Tibial artery (tissue), 4 donors: Measurements from ENCODE around the gene SECISBP2L.

ENCODE experiments used
- DNase-seq, 2 donors: peaks; one replicate each; pipeline ENCODE4 v3.0.0-alpha.2; 2019
- H3K27ac ChIP-seq, 2 donors: fragments of 200-600 bp; sonication (generic) in 1 of 2; 1 replicate in 1 of 2; 2 replicates in 1 of 2; pipeline ENCODE4 v1.5.1; 2018 to 2019; ENCODE audit warnings: mild to moderate bottlenecking in 1 of 2
- H3K27me3 ChIP-seq, 2 donors: fragments of 200-600 bp; sonication (generic) in 1 of 2; one replicate each; pipeline versions ENCODE4 v1.5.1 to v1.6.0; 2016 to 2019
- H3K36me3 ChIP-seq, 3 donors: fragments of 200-600 bp; sonication (generic) in 2 of 3; one replicate each; pipeline ENCODE4 v1.5.1; 2016 to 2019; ENCODE audit warnings: mild to moderate bottlenecking in 2 of 3
- H3K4me1 ChIP-seq, 4 donors: fragments of 200-600 bp; sonication (generic) in 2 of 4; 1 replicate in 3 of 4; 2 replicates in 1 of 4; pipeline ENCODE4 v1.5.1; 2016 to 2019
- H3K4me3 ChIP-seq, 2 donors: fragments of 200-600 bp; sonication (generic) in 1 of 2; 1 replicate in 1 of 2; 2 replicates in 1 of 2; pipeline ENCODE4 v1.5.1; 2018 to 2019; ENCODE audit warnings: mild to moderate bottlenecking in 2 of 2
- H3K9me3 ChIP-seq, 3 donors: fragments of 200-600 bp; sonication (generic) in 1 of 3; one replicate each; pipeline ENCODE4 v1.5.1; 2016 to 2019
- intact Hi-C: fragments of 100-400 bp; cut with DNase I; formaldehyde crosslinking; loops from one replicate; pipeline ENCODE4 v1.15.0; 2023; ENCODE audit warnings: low total_unique reads
- TF ChIP-seq, protein P1 (sequence below), 2 experiments: fragments of 200-600 bp in 1 of 2; fragments of 450-650 bp in 1 of 2; IDR thresholded peaks; one replicate each; pipeline ENCODE4 v1.5.1; 2017 to 2019; ENCODE audit warnings: antibody characterized with exemption in 2 of 2, mild to moderate bottlenecking in 1 of 2, moderate library complexity in 1 of 2

Gene SECISBP2L

DNA sequence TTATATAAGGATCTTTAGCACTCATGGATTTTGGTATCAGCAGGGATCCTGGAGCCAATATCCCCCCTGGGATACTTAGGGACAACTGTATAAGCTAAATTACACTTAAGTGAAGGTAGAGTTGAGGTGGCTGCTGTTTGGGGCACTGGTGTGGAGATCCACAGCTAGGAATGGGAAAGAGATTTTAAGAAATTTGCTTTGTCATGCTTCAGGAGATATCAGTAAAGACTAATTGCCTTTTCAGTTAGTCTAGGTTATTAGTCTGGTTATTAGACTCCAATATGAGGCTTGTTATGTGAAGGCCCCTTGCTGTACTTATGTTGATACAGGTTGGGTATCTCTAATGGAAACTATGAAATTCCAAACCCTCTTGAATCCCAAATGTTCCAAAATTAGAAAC is 1.2 kb upstream of the SECISBP2L start:
- no peak overlapping the region for H3K4me3 ChIP-seq
- intact Hi-C loops: loop anchor here (5.0 to 10.0 kb wide), 2 partner anchors 83 to 170 kb away; partner anchors contain the start of genes EID1 and SHC4

DNA sequence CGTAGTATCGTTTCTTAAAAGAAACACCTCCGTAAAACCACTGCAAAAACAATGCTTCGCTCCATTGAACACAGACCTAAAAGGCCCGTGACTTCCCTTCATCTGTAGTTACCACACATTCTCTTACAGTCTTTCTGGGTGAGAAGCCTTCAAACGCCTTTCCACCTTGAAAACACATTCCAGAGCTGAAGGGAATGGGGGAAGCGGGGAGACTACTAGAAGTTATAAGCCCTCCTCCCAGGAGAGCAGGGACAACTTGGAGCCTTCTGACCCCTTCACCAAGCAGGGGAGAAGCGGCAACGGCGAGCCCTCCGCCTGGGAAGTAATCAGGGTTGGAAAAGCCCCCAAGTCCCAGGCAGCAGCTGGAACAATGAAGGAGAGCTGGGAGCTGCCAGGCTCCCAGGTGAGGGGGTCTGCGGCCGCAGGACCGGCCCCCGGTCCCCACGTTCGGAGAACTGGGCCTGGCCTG is 461 bp downstream of the SECISBP2L start:
- H3K4me1 ChIP-seq: peaks cover 0 to 41% (median 9%) of the 10 kb centered on the region in 4 donors
- no peak for DNase-seq
- intact Hi-C loops: loop anchor here (5.0 to 10.0 kb wide), 2 partner anchors 81 to 168 kb away; partner anchors contain the start of genes EID1 and SHC4
- TF ChIP-seq, protein P1, sequence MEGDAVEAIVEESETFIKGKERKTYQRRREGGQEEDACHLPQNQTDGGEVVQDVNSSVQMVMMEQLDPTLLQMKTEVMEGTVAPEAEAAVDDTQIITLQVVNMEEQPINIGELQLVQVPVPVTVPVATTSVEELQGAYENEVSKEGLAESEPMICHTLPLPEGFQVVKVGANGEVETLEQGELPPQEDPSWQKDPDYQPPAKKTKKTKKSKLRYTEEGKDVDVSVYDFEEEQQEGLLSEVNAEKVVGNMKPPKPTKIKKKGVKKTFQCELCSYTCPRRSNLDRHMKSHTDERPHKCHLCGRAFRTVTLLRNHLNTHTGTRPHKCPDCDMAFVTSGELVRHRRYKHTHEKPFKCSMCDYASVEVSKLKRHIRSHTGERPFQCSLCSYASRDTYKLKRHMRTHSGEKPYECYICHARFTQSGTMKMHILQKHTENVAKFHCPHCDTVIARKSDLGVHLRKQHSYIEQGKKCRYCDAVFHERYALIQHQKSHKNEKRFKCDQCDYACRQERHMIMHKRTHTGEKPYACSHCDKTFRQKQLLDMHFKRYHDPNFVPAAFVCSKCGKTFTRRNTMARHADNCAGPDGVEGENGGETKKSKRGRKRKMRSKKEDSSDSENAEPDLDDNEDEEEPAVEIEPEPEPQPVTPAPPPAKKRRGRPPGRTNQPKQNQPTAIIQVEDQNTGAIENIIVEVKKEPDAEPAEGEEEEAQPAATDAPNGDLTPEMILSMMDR (IDR thresholded peaks at IDR 0.05): no peak
- no peaks in the 10 kb centered on the region for H3K27me3 ChIP-seq
- H3K4me3 ChIP-seq: peak overlapping the region; percentile 74 to 100
- H3K9me3 ChIP-seq: no peaks in the 10 kb centered on the region
- peak overlapping the region; percentile 91 to 92 for H3K27ac ChIP-seq
- no peaks in the 10 kb centered on the region for H3K36me3 ChIP-seq

More for the DNA sequence above, 1.2 kb upstream of the SECISBP2L start:
- H3K36me3 ChIP-seq: no peaks in the 10 kb centered on the region
- no peaks in the 10 kb centered on the region for H3K27me3 ChIP-seq
- DNase-seq: no peak
- TF ChIP-seq, protein P1 (IDR thresholded peaks at IDR 0.05): no peak
- H3K9me3 ChIP-seq: no peaks in the 10 kb centered on the region
- no peak overlapping the region for H3K27ac ChIP-seq
- H3K4me1 ChIP-seq: peaks cover 0 to 28% (median 9%) of the 10 kb centered on the region in 4 donors

DNA sequence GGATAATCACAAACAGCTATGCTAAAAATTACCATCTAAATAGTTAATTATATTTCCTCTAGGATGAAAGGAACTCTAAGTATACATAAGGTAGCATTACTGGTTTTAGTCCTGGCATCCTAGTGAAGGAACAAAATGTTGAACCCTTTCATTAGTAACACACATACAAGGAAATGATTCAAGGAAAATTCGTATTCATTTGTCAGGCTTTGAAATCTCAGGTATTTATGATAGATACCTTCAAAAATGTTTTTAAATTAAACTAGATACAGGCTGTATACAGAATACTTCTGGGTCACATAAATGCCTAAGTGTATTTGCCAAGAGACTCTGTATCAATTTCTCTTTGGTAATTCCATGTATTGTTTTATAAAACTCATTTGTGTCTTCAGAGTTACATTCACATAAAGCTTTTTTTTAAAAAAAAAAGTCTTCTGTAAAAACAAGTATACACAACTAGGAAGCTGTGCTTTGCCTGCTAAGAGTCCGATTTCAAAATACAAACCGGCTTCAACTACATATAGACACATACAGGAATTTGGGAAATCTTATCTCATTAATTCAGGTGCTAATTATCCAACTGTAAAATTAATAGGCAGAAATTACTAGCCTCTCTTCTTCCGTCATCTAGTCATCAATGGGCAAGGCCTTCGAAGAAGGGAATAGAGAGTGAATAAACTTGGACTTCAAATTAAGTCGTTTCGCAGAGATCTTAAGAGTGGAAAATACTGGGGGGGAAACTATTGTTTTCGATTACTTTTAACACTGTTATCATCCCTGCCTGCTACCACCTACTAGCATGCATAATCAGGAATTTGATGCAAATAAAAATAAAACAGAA is 1.3 kb downstream of the SECISBP2L start:
- no peak for DNase-seq
- Histone ChIP-seq H3K4me1 (peaks cover 0 to 41% (median 9%) of the 10 kb centered on the region in 4 donors), H3K36me3 (no peaks in the 10 kb centered on the region), H3K9me3 (no peaks in the 10 kb centered on the region), H3K27me3 (no peaks in the 10 kb centered on the region), H3K4me3 (peak overlapping the region; percentile 74 to 100), H3K27ac (peak overlapping the region; percentile 91 to 92)
- intact Hi-C loops: loop anchor here (5.0 to 10.0 kb wide), 2 partner anchors 80 to 168 kb away; partner anchors contain the start of genes EID1 and SHC4
- TF ChIP-seq, protein P1 (IDR thresholded peaks at IDR 0.05): no peak

DNA sequence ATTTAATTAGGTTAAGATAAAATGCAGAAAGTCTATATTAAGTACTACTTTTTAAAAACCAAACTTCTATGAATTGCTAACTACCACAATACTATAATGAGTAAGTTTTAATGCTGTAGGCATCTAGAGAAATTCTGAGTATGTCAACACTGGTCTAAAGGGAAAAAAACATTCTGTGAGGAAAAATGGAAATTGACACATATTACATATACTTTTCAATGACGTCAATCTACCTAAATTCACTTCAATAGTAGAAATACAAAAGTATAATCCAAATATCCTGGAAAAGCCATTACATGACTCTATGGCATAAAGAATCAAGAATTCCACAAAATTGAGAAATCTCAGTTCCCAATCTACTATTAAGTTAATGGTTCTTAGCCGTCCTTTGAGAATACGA is 2.2 kb downstream of the SECISBP2L start:
- no peaks in the 10 kb centered on the region for H3K9me3 ChIP-seq
- intact Hi-C loops: loop anchor here (10.0 kb wide), 1 partner anchor 79 kb away; the partner anchor contains the start of gene SHC4
- TF ChIP-seq, protein P1 (IDR thresholded peaks at IDR 0.05): no peak
- H3K4me3 ChIP-seq: peak overlapping the region; percentile 74 to 100
- no peak overlapping the region for H3K27ac ChIP-seq
- H3K4me1 ChIP-seq: peaks cover 0 to 46% (median 9%) of the 10 kb centered on the region in 4 donors
- no peak for DNase-seq
- H3K27me3 ChIP-seq: no peaks in the 10 kb centered on the region
- no peaks in the 10 kb centered on the region for H3K36me3 ChIP-seq

DNA sequence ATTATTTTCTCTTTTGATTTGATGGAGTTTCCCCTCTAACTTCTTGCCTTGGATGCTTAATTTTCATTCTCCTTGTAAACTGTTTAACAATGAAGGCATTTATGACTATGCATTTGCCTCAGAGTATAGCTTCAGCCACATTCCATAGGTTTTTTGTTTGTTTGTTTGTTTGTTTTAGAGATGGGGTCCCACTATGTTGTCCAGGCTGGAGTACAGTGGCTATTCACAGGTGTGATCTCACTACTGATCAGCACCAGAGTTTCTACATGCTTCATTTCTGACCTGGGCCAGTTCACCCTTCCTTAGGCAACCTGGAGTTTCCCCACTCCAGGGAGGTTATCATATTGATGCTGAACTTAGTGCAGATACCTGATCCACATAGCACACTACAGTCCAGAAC is 4.1 kb downstream of the SECISBP2L start:
- Histone ChIP-seq H3K36me3 (no peaks in the 10 kb centered on the region), H3K27ac (no peak overlapping the region), H3K9me3 (no peaks in the 10 kb centered on the region), H3K4me1 (peaks cover 0 to 60% (median 12%) of the 10 kb centered on the region in 4 donors), H3K27me3 (no peaks in the 10 kb centered on the region), H3K4me3 (no peak overlapping the region)
- intact Hi-C loops: loop anchor here (10.0 kb wide), 1 partner anchor 77 kb away; the partner anchor contains the start of gene SHC4
- TF ChIP-seq, protein P1 (IDR thresholded peaks at IDR 0.05): no peak
- no peak for DNase-seq
